Left kidney (tissue), 2 donors: Measurements from ENCODE around the gene FEN1. TPM values are rescaled to one million over a fixed set of nuclear protein-coding genes. Genes with fewer than 3 reads are reported as not detected.

ENCODE experiments used
- DNase-seq: peaks from one replicate; pipeline ENCODE4 v3.0.0-alpha.2; 2013
- polyA plus RNA-seq: library from polyadenylated mRNA; unstranded; fragments of 120-200 nt; gene quantifications from one replicate; pipeline ENCODE4 v1.2.1, GENCODE V29; 2013; ENCODE audit not compliant: insufficient read length

The FEN1 gene
- polyA plus RNA-seq, 1 donor: 45.0 TPM

- peak; percentile 59 for DNase-seq
Measured at GRCh38 chr11:61815790-61816735, 23.4 kb downstream of the FEN1 start.

DNA sequence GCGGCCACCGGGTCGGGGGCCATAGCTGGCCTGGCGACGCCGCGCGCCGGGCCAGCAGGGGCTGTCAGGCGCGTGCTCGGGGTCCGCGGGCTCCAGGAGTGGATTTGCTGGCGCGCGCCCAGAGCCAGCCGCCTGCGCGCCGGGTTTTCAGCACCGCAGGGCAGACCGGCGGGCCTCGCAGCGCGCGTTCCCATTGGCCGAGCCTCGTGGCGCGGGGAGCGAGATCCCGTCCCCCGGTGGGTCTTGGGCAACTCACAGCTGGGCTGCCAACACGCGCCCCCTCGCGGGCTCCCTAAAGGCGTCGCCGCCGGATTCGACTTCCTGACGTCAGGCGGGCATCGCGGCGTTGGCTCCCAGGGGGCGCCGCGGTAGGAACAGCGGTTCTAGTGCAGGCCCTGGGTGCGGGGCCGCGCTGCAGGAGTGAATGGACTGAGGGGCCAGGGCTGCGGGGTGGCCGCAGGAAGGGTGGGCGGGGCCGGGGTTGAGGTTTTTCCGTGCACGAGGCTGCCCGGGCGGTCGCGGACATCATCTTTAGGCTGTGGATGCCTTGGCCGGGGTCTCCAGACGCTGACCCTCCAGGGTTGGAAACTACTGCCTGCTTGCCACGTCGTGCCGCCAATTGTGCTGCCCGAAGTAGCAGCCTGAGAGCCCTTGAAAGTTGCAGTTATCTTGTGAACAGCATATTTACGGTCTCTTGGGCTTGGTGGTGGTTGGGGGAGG lies 24.2 kb downstream of the FEN1 start, which contains the start of gene FADS1:
Gene FADS1 (minus strand): TSS at position 268 of the 720 bp plus-strand sequence. CDS start 74 bp downstream, at position 194.
- peak; percentile 93 for DNase-seq

- DNase-seq: no peak
Measured at GRCh38 chr11:61817471-61818202, 24.9 kb downstream of the FEN1 start.

DNA sequence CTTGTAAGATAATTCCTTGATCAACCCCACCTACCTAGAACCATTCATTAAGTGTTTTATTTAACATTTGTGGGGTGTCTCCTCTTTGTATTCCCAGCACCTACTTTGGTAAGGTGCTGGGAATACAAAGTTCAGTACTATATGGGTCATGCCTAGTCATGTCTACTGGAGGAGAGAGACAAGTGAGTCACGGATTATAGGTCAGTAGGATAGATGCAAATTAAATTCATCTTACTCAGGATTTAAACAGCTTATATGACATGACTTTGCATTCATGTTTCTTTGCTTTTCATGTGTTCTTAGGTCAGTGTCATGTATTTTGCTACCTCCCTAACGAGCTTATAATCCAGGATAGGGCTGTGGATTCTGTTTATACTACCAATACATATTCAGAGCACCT lies 27.5 kb downstream of the FEN1 start:
- DNase-seq: no peak

GRCh38 chr11:61826930-61827570 lies 34.3 kb downstream of the FEN1 start:
- DNase-seq: no peak

DNA sequence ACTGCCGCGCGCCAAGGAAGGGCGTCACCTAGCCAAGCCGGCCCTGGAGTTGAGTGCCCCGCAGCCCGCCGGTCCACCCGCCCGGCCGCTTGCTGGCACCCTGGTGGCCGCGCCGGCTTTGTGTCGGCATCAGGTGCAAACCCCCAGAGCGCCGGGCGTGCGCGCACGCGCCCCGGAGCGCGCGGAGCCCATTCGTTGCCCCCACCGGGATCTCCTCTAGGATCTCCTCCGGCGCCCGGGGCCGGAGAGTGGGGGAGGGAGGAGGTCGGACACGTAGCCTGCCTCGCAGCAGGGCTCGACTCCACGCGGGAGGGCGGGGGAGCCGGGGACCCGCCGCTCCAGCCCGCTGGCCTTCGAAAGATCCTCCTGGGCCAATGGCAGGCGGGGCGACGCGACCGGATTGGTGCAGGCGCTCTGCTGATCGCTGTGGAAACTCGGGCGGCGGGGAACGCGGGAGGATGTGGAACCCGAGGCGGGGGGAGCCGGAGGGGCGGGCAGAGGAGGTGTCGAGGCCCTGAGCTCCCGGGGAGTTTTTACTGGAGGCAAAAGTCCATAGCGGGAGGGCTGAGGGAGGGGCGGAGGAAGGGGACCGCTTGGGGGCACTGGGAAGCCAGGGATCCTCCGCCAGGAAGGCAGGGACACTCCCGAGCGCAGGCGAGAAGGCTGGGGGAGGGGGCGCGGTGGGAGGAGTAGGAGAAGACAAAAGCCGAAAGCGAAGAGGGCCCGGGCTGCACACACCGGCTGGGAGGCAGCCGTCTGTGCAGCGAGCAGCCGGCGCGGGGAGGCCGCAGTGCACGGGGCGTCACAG lies 35.1 kb downstream of the FEN1 start, which contains the start of gene FADS2:
Gene FADS2 (plus strand): TSS at position 730 of the 808 bp plus-strand sequence. CDS start 91 bp downstream, outside the sequence.
- peak; percentile 93 for DNase-seq

- no peak for DNase-seq
Measured at GRCh38 chr11:61828379-61828628, 35.6 kb downstream of the FEN1 start.

DNA sequence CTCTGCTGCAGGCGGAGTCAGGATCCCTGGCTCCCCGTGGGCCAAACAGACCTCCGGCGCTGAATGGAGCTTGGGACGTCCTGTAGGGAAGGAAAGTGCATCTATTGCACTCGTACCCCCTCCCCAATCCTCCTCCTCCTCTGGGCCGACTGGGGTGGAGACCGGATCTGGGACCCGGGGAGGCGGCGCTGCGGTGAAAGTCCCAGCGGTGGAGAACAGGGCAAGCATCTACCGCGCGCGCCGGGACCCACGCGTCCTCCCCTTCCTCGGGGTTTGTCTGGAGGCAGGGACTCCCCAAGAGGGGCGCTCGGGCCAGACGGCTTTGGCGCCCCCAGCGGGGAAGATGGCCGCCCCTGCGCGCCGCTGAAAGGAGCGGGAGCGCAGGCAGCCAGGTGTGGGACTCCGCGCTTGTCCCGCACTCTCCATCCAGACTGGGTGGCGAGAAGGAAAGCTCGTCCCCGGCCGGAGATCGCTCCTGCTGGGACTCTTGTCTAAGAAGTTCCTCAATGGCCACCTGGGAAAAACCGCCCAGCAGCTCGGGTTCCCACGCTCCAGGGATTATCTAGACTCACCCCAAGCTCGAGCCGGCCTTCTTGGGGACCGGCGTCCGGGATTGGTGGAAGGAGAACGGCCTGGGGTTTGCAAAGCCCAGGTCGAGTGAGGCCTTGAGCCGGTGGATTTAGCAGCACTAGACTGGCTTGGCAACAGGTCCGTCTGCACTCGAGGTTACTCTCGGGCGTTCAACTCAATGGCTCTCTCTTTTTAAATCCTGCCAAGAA lies 36.1 kb downstream of the FEN1 start:
- DNase-seq: peak; percentile 57

GRCh38 chr11:61829806-61830205 lies 37.1 kb downstream of the FEN1 start:
- no peak for DNase-seq

DNA sequence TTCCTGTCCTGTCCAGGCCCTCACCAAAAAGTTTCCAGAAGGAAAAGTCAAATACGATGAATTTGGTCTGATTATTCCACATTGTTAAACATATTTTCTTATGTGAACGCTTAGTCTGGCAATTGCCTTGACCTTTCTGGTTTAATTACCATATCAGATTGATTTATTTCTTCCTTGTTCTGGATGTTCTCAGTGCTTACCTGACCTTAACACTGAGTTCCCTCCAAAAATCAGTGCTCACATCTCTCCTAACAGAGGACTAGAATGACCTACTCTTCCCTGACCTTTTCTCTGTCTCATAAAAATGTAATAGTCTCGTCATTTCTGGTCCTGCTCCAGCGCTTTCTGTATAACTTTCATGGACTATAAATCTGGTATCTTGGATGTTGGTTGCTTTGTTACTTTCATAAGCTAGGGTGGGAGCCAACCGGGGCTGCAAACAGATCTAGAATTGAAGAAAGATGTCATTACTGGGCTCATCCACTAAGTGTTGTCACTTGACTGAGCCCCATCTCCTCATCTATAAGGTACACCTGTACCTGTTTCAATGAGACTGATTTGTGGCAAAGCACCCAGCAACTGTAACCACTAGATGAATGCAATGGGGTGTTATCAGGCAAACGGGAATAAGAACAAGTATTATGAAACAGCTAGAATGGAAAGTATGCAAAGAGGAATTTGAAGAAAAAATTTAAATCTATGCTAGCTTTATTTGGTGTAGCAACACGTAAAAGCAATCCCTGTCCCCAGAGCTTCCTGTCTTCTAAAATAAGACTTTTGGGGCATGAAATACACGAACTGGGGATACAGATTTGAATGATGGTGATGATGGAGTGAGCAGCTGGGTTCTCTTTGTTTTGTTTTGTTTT lies 37.8 kb downstream of the FEN1 start:
- DNase-seq: no peak

- DNase-seq: no peak
Measured at GRCh38 chr11:61832207-61832606, 39.5 kb downstream of the FEN1 start.

- no peak for DNase-seq
Measured at GRCh38 chr11:61832754-61833153, 40.0 kb downstream of the FEN1 start.

GRCh38 chr11:61833471-61833870 lies 40.8 kb downstream of the FEN1 start:
- no peak for DNase-seq

- no peak for DNase-seq
Measured at GRCh38 chr11:61833926-61834277, 41.2 kb downstream of the FEN1 start.

DNA sequence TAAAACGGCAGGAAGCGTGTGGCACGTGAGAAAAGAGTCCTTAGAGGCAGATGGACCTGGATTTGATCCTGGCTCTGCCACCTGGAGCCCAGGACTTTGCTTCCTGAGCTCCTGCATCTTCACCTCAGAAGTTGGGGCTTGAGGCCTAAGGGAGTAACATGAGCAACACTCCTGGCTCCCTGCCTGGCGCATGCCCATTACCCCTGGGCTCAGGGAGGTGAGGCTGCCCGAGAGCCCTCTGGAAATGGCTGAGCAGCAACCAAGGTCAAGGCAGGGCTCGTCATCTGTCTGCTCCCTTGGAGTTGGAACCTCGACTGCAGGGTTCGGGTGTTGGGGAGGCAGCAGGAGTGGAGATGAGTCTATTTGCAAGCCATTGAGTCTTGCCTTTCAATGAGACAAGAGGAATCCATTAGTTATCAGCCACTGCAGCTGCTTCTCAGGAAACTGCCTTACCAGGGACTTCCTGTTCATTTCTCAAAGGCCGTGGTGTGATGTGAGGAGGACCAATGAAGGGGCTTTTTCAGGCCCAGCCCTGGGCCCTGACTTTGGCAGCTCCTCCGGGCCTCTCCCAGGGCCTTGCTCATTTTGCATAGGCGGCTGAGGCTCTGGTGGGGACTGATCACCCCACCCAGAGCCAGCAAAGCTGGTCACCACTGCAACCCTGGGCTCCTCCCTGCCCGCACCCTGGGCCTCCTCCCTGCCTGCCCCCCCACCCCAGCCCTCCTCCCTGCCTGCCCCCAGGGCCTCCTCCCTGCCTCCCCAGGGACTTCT lies 41.8 kb downstream of the FEN1 start:
- no peak for DNase-seq

- DNase-seq: no peak
Measured at GRCh38 chr11:61836193-61836592, 43.5 kb downstream of the FEN1 start.

DNA sequence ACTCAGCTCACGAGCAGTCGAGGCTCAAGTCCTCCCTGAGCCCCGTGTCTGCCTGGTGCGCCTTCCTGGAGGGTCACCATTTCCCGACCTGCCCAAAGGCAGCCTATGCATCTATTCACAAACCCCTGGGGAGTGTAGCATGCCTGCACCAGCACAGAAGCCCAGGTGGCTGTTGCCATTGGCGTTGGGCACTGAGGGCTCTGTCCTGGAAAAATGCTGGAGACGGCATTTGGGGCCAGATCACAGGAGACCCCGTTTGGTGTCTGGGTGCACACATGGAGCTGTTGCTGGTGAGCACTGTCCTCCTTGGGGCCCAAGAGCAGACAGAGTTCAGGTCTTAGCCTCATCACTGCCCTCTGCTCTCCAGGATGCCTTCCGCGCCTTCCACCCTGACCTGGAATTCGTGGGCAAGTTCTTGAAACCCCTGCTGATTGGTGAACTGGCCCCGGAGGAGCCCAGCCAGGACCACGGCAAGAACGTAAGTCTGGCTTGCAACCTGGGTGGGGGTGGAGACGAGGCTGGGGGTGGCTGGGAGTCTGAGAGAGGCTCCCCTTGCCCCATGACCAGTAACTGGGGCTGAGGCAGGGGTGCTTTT lies 44.8 kb downstream of the FEN1 start:
- DNase-seq: no peak

GRCh38 chr11:61838501-61838900 lies 45.8 kb downstream of the FEN1 start:
- no peak for DNase-seq
